GM12892 (cell line): ENCODE measurements around the gene IL36G.

Experiments used
- POLR2A ChIP-seq: IDR thresholded peaks from 2 replicates; pipeline ENCODE4 v1.6.1; 2011; ENCODE audit warnings: low read depth, low read length, control low read depth
- POLR2AphosphoS5 ChIP-seq: IDR thresholded peaks from 2 replicates; pipeline ENCODE4 v1.6.1; 2011; ENCODE audit warnings: low read depth, low read length, control low read depth
- TAF1 ChIP-seq: IDR thresholded peaks from 2 replicates; pipeline ENCODE4 v1.6.1; 2011; ENCODE audit warnings: low read depth, mild to moderate bottlenecking, control low read depth, low read length, borderline replicate concordance

GRCh38 chr2:113028112-113028511 lies 50.3 kb downstream of the IL36G start:
- TF ChIP-seq POLR2AphosphoS5 (no peak), POLR2A (no peak), TAF1 (no peak)
